GM18511 (cell line): ENCODE results near the gene GRAMD4.

Source experiments
- ATAC-seq: cut with Tn5 transposase; IDR thresholded peaks from one replicate; pipeline ENCODE4 v1.9.1; 2021; ENCODE audit warnings: mild to moderate bottlenecking, moderate library complexity; ENCODE audit not compliant: unreplicated experiment

The GRAMD4 gene

GRCh38 chr22:46707827-46708570 lies 87.8 kb downstream of the GRAMD4 start:
- ATAC-seq = no peak

DNA sequence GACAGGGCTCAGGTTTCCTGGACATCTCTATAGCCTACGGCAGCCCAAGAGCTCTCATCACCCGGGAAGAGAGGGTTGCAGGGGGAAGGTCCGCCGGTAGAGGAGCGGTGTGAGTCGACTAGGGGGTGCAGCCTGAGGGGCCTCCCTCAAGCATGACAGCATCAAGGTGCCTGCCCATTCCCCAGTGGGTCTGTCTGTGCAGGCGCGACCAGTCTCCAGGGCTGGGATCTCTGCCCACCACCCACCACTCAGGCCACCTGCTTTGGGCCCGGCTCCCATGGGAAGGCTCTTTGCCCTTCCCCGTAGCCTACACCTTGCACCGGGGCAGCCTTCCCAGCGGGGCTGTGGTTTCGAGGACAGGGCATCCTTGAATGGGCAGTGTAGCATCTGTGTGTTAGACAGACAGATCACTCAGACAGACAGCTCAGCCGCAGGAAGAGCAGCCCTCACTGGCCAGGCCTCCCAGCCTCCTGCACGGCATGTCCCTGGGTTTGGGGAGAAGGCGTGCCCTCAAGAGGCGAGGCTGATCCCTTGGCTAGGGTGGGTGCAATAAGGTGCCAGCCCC lies 88.7 kb downstream of the GRAMD4 start:
- no peak for ATAC-seq

DNA sequence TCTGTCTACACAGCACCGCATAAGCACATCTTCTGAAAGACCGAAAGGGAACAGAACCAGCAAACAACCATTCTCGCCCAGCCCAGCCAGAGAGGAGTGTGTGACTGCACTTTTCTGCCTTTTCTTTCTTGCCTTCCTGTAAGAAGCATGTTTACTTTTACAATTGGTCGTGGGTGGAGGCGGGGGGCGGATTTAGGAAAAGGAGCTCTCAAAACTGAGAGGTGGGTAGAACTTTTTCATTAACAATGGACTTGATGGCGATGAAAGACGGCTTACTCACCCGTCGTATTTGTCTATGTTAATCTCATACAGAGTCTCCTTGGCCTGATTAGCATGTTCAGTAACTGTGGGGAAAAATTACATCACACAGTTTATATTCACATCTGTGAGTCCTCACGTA lies 90.6 kb downstream of the GRAMD4 start:
- ATAC-seq = no peak

- ATAC-seq = no peak
Measured at GRCh38 chr22:46712288-46712687, 92.1 kb downstream of the GRAMD4 start.

GRCh38 chr22:46714550-46714949 lies 94.4 kb downstream of the GRAMD4 start:
- no peak for ATAC-seq

DNA sequence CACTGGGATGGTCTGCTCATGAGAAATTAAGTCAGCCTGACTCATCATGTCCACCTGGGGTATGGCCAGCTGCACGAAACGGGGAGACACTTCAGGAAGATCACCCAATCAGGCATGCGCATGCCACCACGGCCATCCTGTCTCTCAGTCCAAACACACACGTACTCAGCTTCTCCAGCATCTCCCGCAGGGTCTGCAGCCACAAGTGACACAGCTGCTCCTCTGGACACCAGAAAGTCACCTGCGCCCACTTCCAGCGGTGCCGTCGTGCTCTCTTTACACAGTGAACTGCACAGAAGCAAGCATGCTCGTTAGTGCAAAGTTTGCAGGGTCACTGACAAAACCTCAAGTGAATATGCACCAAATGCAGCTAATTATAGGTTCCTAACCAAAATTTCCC lies 99.7 kb downstream of the GRAMD4 start:
- no peak for ATAC-seq

DNA sequence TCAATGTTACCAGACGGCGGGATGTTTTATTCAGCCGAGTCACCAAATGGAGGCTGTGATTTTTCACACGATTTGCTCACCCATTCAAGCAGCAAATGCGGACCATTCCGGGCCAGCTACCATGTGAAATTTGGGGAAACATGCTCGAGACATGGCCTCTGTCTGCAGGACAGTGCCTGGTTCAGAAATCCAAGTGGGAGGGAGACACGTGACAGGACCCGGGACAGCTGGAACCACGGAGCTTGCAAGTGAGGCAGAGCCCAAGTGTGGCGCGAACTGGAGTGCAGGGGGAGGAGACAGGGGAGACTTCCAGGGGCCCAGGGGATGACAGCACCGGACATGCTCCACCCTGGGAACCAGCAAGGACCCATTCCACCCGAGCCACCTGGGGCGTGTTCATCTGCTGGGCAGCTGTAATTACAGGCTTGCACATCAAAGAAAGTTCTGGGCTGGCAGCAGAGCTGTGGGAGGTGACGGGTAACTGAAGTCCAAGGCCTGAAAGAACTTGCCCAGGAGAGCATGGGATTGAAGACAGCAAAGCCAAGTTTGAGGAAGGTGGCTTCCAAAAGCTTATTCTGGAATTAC lies 101.4 kb downstream of the GRAMD4 start:
- no peak for ATAC-seq

- no peak for ATAC-seq
Measured at GRCh38 chr22:46723882-46724281, 103.7 kb downstream of the GRAMD4 start.

GRCh38 chr22:46725096-46725495 lies 104.9 kb downstream of the GRAMD4 start:
- no peak for ATAC-seq

- ATAC-seq = no peak
Measured at GRCh38 chr22:46726066-46726985, 106.1 kb downstream of the GRAMD4 start.

DNA sequence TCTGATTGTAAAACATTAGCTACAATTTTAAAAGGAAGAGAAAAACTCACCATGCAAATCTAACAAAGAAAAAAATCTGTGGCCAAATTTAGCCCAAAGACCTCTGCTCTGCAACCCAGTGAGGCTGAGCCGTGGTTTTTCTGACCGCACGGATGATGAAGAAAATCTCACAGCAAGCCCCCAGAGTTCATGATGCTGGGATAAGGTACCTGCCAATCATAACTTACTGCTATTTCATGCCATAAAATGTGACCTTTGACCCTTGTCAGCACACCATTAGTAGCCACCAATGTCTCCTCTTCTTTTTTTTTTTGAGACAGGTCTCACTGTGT lies 106.8 kb downstream of the GRAMD4 start:
- ATAC-seq = no peak

DNA sequence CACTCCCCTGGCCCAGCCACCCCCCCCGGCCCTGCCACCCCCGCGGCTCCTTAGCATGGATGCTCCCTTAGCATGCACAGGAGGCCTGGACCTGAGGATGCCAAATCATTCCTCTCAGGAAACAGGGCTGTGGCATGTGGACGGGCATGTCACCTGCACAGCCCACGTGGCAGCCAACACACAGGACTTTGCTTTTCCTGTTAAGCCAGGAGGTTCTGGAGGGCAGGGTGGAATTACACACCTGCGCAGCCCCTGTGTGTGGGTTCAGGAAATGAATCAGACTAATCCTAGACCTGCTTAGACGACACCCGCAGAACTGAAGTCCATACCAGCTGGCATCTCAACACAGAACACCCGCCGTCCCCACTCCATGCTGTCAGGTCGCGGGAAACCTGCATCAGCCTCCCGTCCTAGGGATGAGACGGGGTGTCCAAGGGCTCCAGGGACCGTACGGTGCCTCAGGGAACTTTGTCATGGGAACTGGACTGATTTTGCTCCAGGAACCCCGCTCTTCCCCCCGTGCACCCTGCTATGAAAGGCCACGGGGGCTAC lies 107.7 kb downstream of the GRAMD4 start:
- ATAC-seq = no peak

GRCh38 chr22:46728470-46728869 lies 108.3 kb downstream of the GRAMD4 start:
- no peak for ATAC-seq
